Lower leg skin (tissue), 3 donors: ENCODE data around the gene AGPAT2.

Source experiments
- POLR2A ChIP-seq, 2 donors: fragments of 450-650 bp; IDR thresholded peaks; one replicate each; pipeline ENCODE4 v1.6.1; 2016 to 2017; ENCODE audit warnings: antibody characterized with exemption in 2 of 2, mild to moderate bottlenecking in 1 of 2, moderate library complexity in 1 of 2
- TF ChIP-seq, protein P1 (sequence below), 3 donors: fragments of 450-650 bp; IDR thresholded peaks; one replicate each; pipeline ENCODE4 v1.5.1; 2016; ENCODE audit warnings: antibody characterized with exemption in 3 of 3, mild to moderate bottlenecking in 3 of 3, moderate library complexity in 2 of 3

DNA sequence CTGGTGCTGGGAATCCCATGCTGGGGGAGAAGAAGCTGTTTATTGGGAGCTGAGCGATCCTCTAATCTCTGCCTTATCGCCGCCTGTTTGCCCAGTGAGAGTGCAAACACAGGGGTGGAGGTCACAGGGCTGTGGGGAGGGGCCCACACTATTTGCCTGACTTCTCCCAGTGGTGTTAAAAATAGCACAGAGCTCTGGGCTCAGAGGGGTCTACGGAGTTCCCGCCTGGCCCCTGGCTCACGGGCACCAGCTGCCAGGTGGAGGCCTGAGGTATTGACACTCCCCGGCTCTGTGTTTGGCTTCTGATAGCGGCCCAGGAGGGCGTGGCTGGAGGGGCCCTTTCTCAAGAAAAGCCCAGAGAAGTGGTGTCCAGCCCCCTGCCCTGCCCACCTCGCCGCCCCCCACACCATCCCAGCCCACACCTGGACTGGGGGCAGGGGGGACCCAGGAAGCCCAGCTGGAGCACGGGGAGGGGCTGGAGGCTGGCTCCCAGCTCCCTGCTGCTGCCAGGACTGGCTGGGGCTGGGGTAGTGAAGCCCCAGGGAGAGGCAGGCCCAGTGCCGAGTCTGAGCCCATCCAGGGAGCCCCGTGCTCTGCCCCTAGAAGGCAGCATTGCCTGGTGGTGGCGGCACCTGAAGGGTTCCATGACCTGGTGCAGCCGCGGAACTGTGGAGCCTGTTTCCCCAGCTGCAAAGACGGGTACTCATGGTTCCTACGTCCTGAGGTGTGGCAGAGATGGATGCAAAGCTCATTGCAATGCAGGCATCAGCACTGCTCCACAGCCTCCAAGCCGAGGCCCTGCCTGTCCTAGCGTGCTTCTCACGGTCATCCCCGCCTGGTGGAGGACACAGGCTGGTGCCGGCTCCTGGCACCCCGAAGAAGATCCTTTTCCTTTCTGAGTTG, 60.3 kb downstream of the AGPAT2 start:
- TF ChIP-seq, protein P1, sequence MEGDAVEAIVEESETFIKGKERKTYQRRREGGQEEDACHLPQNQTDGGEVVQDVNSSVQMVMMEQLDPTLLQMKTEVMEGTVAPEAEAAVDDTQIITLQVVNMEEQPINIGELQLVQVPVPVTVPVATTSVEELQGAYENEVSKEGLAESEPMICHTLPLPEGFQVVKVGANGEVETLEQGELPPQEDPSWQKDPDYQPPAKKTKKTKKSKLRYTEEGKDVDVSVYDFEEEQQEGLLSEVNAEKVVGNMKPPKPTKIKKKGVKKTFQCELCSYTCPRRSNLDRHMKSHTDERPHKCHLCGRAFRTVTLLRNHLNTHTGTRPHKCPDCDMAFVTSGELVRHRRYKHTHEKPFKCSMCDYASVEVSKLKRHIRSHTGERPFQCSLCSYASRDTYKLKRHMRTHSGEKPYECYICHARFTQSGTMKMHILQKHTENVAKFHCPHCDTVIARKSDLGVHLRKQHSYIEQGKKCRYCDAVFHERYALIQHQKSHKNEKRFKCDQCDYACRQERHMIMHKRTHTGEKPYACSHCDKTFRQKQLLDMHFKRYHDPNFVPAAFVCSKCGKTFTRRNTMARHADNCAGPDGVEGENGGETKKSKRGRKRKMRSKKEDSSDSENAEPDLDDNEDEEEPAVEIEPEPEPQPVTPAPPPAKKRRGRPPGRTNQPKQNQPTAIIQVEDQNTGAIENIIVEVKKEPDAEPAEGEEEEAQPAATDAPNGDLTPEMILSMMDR (IDR thresholded peaks at IDR 0.05) = no peak
- no peak for TF ChIP-seq POLR2A (IDR thresholded peaks at IDR 0.05)
